ENCODE results near the gene ZNF385B. TPM values are rescaled to one million over a fixed set of nuclear protein-coding genes. Genes with fewer than 3 reads are reported as not detected.
"Not testable (repeated sequence)": the region's sequence is repeated elsewhere in the genome, so short reads cannot be mapped to it uniquely, and the experiment has no call there.

The ZNF385B gene
- total RNA-seq, 4 donors from 2014 or later = 9.7 to 24.9 (median 11.4) TPM

DNA sequence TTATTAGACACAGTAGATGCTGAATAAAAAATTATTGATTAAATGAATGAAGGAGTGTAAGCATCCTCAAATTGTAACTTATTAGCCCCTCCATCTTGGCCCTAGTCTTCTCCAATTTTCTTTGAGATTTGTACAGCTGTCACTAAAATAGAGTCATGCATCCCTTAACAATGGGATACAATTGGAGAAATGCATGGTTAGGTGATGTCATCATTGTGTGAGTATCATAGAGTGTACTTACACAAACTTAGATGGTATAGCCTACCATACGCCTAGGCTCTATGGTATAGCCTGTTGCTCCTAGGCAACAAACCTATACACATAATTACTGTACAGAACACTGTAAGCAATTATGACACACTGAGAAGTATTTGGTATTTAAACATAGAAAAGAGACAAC lies 38.3 kb upstream of the ZNF385B start:
- no peak for DNase-seq
- no peaks in the 10 kb centered on the region for H3K27me3 ChIP-seq
- H3K4me3 ChIP-seq = no peak overlapping the region
- H3K36me3 ChIP-seq = no peaks in the 10 kb centered on the region
- no peaks in the 10 kb centered on the region for H3K4me1 ChIP-seq
- intact Hi-C loops (cut with DNase I; ENCODE audit: low total_unique reads) (no loop called here), in situ Hi-C loops (cut with MboI; ENCODE audit: low sequenced_read_pairs in 4 of 4) (no loop called here)
- H3K9me3 ChIP-seq = no peaks in the 10 kb centered on the region
- TF ChIP-seq, protein P1, sequence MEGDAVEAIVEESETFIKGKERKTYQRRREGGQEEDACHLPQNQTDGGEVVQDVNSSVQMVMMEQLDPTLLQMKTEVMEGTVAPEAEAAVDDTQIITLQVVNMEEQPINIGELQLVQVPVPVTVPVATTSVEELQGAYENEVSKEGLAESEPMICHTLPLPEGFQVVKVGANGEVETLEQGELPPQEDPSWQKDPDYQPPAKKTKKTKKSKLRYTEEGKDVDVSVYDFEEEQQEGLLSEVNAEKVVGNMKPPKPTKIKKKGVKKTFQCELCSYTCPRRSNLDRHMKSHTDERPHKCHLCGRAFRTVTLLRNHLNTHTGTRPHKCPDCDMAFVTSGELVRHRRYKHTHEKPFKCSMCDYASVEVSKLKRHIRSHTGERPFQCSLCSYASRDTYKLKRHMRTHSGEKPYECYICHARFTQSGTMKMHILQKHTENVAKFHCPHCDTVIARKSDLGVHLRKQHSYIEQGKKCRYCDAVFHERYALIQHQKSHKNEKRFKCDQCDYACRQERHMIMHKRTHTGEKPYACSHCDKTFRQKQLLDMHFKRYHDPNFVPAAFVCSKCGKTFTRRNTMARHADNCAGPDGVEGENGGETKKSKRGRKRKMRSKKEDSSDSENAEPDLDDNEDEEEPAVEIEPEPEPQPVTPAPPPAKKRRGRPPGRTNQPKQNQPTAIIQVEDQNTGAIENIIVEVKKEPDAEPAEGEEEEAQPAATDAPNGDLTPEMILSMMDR (IDR thresholded peaks at IDR 0.05 in 4 of 5, conservative IDR thresholded peaks at IDR 0.05 in 1 of 5) = no peak
- TF ChIP-seq POLR2A (IDR thresholded peaks at IDR 0.05) = no peak
- H3K27ac ChIP-seq = no peak overlapping the region
- ATAC-seq = no peak

DNA sequence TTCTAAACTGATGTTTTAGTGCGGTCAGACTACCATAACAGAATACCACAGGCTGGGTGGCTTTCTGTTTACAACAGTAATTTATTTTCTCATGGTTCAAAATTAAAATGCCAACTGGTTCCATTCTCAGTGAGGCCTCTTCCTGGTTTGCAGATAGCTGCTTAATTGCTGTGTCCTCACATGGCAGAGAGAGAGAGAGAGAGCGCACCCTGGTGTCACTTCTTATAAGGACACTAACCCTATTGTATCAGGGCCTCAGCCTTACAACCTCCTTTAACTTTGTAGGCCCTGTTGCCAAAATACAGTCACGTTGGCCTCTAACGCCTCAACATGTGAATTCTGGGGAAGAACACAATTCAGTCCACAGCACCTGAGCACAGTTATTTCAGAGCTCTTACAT lies 37.5 kb upstream of the ZNF385B start:
- H3K36me3 ChIP-seq = no peaks in the 10 kb centered on the region
- H3K4me3 ChIP-seq = no peak overlapping the region
- ATAC-seq (no peak), DNase-seq (no peak)
- no peaks in the 10 kb centered on the region for H3K9me3 ChIP-seq
- no peak overlapping the region for H3K27ac ChIP-seq
- H3K27me3 ChIP-seq = no peaks in the 10 kb centered on the region
- intact Hi-C loops (cut with DNase I; ENCODE audit: low total_unique reads) = no loop called here
- TF ChIP-seq, protein P1 (IDR thresholded peaks at IDR 0.05 in 4 of 5, conservative IDR thresholded peaks at IDR 0.05 in 1 of 5) = no peak
- in situ Hi-C loops (cut with MboI; ENCODE audit: low sequenced_read_pairs in 4 of 4) = no loop called here
- no peaks in the 10 kb centered on the region for H3K4me1 ChIP-seq

DNA sequence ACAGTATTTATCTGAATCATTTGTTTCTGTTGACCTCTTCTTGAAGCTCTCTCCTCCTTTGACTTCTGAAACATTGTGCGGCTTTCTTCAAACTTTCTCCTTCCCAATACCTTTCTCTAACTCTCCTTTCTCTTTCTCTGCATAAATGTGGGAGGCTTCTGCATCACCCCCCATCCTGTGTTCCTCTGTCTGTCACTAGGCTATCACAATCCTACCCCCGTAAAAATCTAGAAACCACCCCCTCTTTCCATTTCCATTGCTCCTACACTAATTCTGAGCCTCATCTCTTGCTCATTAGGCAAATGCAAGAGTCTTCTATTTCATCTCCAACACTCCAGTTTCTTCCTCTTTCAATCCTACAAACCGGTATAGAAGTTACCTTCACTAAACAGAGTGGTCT lies 32.2 kb upstream of the ZNF385B start:
- intact Hi-C loops (cut with DNase I; ENCODE audit: low total_unique reads) = no loop called here
- Histone ChIP-seq H3K27ac (no peak overlapping the region), H3K4me3 (no peak overlapping the region), H3K9me3 (no peaks in the 10 kb centered on the region), H3K4me1 (no peaks in the 10 kb centered on the region), H3K27me3 (no peaks in the 10 kb centered on the region), H3K36me3 (no peaks in the 10 kb centered on the region)
- ATAC-seq (no peak), DNase-seq (no peak)
- in situ Hi-C loops (cut with MboI; ENCODE audit: low sequenced_read_pairs in 4 of 4) = no loop called here
- TF ChIP-seq, protein P1 (IDR thresholded peaks at IDR 0.05 in 4 of 5, conservative IDR thresholded peaks at IDR 0.05 in 1 of 5) = no peak

DNA sequence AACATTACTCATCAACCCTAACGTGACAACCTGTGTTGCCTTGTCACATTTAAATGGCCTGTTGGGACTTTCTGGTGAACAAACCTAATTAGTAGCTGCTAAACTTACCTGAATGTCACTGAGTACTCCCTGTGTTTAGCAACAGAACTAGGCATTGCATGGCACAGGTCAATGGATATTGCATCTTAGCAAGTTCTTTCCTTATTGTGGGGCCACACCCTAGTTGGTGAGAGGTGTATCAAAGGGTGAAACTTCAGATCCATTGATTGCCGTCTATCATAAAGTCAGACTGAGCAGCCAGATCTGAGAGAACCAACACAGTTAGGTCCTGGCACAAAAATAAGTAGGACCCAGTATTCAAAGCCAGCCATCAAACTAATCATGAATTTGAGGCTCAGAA lies 29.8 kb upstream of the ZNF385B start:
- DNase-seq (no peak), ATAC-seq (no peak)
- no peak overlapping the region for H3K27ac ChIP-seq
- H3K4me3 ChIP-seq = no peak overlapping the region
- no peaks in the 10 kb centered on the region for H3K27me3 ChIP-seq
- no peaks in the 10 kb centered on the region for H3K36me3 ChIP-seq
- no peaks in the 10 kb centered on the region for H3K9me3 ChIP-seq
- in situ Hi-C loops (cut with MboI; ENCODE audit: low sequenced_read_pairs in 4 of 4) (no loop called here), intact Hi-C loops (cut with DNase I; ENCODE audit: low total_unique reads) (no loop called here)
- no peak for TF ChIP-seq POLR2A (IDR thresholded peaks at IDR 0.05)
- TF ChIP-seq, protein P1 (IDR thresholded peaks at IDR 0.05 in 4 of 5, conservative IDR thresholded peaks at IDR 0.05 in 1 of 5) = no peak
- H3K4me1 ChIP-seq = no peaks in the 10 kb centered on the region

DNA sequence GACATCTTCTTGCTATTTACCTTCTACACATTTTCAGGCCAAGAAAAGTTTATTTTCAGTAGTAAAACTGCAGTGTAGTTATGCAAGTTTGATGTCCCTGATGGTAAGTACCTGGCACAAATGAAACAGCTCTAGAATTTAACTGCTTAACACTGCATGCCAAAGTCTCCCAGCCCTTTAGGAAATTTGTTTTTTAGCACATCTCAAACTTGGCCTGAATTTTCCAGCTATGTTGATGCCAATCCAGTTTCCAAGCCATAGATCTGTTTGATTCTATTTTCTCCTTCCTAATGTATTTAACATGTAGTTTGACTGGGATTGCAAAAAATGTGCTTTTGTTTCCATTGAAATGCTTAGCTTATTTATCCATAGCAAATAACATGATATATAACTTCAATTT lies 29.3 kb upstream of the ZNF385B start:
- Histone ChIP-seq H3K36me3 (no peaks in the 10 kb centered on the region), H3K4me3 (no peak overlapping the region), H3K9me3 (no peaks in the 10 kb centered on the region), H3K27ac (no peak overlapping the region), H3K27me3 (no peaks in the 10 kb centered on the region), H3K4me1 (no peaks in the 10 kb centered on the region)
- intact Hi-C loops (cut with DNase I; ENCODE audit: low total_unique reads) (no loop called here), in situ Hi-C loops (cut with MboI; ENCODE audit: low sequenced_read_pairs in 4 of 4) (no loop called here)
- no peak for ATAC-seq
- DNase-seq = no peak
- TF ChIP-seq, protein P1 (IDR thresholded peaks at IDR 0.05 in 4 of 5, conservative IDR thresholded peaks at IDR 0.05 in 1 of 5) = no peak
- no peak for TF ChIP-seq POLR2A (IDR thresholded peaks at IDR 0.05)

DNA sequence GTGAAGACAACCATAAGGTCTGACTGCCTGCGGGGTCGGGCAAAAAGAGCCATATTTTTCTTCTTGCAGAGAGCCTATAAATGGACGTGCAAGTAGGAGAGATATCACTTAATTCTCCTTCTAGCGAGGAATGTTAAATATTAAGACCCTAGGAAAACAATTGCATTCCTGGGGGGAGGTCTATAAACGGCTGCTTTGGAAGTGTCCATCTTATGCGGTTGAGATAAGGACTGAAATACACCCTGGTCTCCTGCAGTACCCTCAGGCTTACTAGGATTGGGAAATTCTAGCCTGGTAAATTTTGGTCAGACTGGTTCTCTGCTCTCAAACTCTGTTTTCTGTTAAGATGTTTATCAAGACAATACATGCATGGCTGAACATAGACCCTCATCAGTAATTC lies 27.2 kb upstream of the ZNF385B start:
- H3K27me3 ChIP-seq; H3K9me3 ChIP-seq; in situ Hi-C loops (cut with MboI; ENCODE audit: low sequenced_read_pairs in 4 of 4); H3K27ac ChIP-seq; H3K4me3 ChIP-seq; DNase-seq; intact Hi-C loops (cut with DNase I; ENCODE audit: low total_unique reads); H3K4me1 ChIP-seq; ATAC-seq; H3K36me3 ChIP-seq: not testable (repeated sequence)
